Transverse colon (tissue), 3 donors: Measurements from ENCODE around the gene STAC2.

Experiments used
- POLR2A ChIP-seq: fragments of 450-650 bp; IDR thresholded peaks from one replicate; pipeline ENCODE4 v1.6.1; 2016; ENCODE audit warnings: antibody characterized with exemption, mild to moderate bottlenecking, moderate library complexity
- TF ChIP-seq, protein P1 (sequence below), 5 experiments: fragments of 200-600 bp in 3 of 5; fragments of 450-650 bp in 2 of 5; sonication (generic) in 3 of 5; IDR thresholded peaks; 1 replicate in 2 of 5; 2 replicates in 3 of 5; pipeline ENCODE4 v1.5.1; 2016 to 2017; ENCODE audit warnings: antibody characterized with exemption in 5 of 5, inconsistent platforms in 3 of 5, mild to moderate bottlenecking in 2 of 5, moderate library complexity in 1 of 5

- TF ChIP-seq, protein P1, sequence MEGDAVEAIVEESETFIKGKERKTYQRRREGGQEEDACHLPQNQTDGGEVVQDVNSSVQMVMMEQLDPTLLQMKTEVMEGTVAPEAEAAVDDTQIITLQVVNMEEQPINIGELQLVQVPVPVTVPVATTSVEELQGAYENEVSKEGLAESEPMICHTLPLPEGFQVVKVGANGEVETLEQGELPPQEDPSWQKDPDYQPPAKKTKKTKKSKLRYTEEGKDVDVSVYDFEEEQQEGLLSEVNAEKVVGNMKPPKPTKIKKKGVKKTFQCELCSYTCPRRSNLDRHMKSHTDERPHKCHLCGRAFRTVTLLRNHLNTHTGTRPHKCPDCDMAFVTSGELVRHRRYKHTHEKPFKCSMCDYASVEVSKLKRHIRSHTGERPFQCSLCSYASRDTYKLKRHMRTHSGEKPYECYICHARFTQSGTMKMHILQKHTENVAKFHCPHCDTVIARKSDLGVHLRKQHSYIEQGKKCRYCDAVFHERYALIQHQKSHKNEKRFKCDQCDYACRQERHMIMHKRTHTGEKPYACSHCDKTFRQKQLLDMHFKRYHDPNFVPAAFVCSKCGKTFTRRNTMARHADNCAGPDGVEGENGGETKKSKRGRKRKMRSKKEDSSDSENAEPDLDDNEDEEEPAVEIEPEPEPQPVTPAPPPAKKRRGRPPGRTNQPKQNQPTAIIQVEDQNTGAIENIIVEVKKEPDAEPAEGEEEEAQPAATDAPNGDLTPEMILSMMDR (IDR thresholded peaks at IDR 0.05), result no peak
- TF ChIP-seq POLR2A, result no peak
Observed at GRCh38 chr17:39271546-39271945, 45.8 kb upstream of the STAC2 start.
